CD4-positive, alpha-beta T cell (primary cell): ENCODE measurements around the gene CSTF2T. TPM values are rescaled to one million over a fixed set of nuclear protein-coding genes. Genes with fewer than 3 reads are reported as not detected.
"Not testable (repeated sequence)": the region's sequence is repeated elsewhere in the genome, so short reads cannot be mapped to it uniquely, and the experiment has no call there.

ENCODE experiments used
- ATAC-seq: fragments of 200-7000 bp; cut with Tn5 transposase; one replicate; pipeline ENCODE4 v1.10.0; 2022; ENCODE audit warnings: mild to moderate bottlenecking; ENCODE audit not compliant: poor library complexity
- CTCF ChIA-PET: fragments of 350-600 bp; sonication (Branson Sonifier 250); formaldehyde crosslinking; loops from one replicate; lab custom pipeline; 2021; ENCODE audit warnings: antibody characterized with exemption, inconsistent platforms; lab: Charles Lee
- POLR2A ChIA-PET: fragments of 350-600 bp; sonication (Branson Sonifier 250); formaldehyde crosslinking; loops from one replicate; lab custom pipeline; 2021; ENCODE audit warnings: antibody characterized with exemption, inconsistent platforms; lab: Charles Lee
- DNase-seq, 14 experiments: peaks; one replicate each; pipeline ENCODE4 v3.0.0-alpha.2; 2013 to 2020; ENCODE audit warnings: mixed read lengths in 2 of 14
- H3K27ac ChIP-seq, 2 donors: one replicate each; pipeline versions ENCODE4 v1.5.1 to v1.7.0; 2013; ENCODE audit warnings: low read length in 2 of 2, low read depth in 1 of 2, mild to moderate bottlenecking in 1 of 2
- H3K27me3 ChIP-seq, 2 experiments: 1 replicate in 1 of 2; 2 replicates in 1 of 2; pipeline versions ENCODE4 v1.6.1 to v1.7.0; 2013; ENCODE audit warnings: low read length in 2 of 2, control low read depth in 1 of 2, mild to moderate bottlenecking in 1 of 2, moderate library complexity in 1 of 2; ENCODE audit not compliant: insufficient read depth in 2 of 2, control insufficient read depth in 1 of 2
- H3K36me3 ChIP-seq: one replicate; pipeline ENCODE4 v1.6.1; 2013; ENCODE audit warnings: low read length, control low read depth; ENCODE audit not compliant: insufficient read depth
- H3K4me1 ChIP-seq: one replicate; pipeline ENCODE4 v1.6.1; 2013; ENCODE audit warnings: low read length, control low read depth; ENCODE audit not compliant: insufficient read depth
- H3K4me3 ChIP-seq: one replicate; pipeline ENCODE4 v1.5.1; 2013; ENCODE audit warnings: mild to moderate bottlenecking, low read length, moderate library complexity
- H3K9me3 ChIP-seq, 2 experiments: 1 replicate in 1 of 2; 2 replicates in 1 of 2; pipeline versions ENCODE4 v1.6.1 to v1.7.0; 2013; ENCODE audit warnings: low read length in 2 of 2, mild to moderate bottlenecking in 2 of 2, control low read depth in 1 of 2, moderate library complexity in 1 of 2; ENCODE audit not compliant: control insufficient read depth in 1 of 2, insufficient read depth in 1 of 2
- H3K27ac Mint-ChIP-seq: one replicate; pipeline ENCODE4 v1.8.0; 2020; ENCODE audit warnings: mixed read lengths
- H3K27me3 Mint-ChIP-seq: one replicate; pipeline ENCODE4 v1.8.0; 2021; ENCODE audit warnings: mixed read lengths
- H3K36me3 Mint-ChIP-seq: one replicate; pipeline ENCODE4 v1.8.0; 2021; ENCODE audit warnings: low read depth, mixed read lengths
- H3K4me1 Mint-ChIP-seq: one replicate; pipeline ENCODE4 v1.8.0; 2021; ENCODE audit warnings: low read depth, mixed read lengths
- H3K4me3 Mint-ChIP-seq: one replicate; pipeline ENCODE4 v1.8.0; 2020; ENCODE audit warnings: mild to moderate bottlenecking, mixed read lengths
- H3K9me3 Mint-ChIP-seq: one replicate; pipeline ENCODE4 v1.8.0; 2020; ENCODE audit warnings: mixed read lengths
- intact Hi-C, 2 experiments: fragments of 100-400 bp; cut with DNase I in 1 of 2; cut with micrococcal nuclease in 1 of 2; formaldehyde crosslinking; loops; one replicate each; pipeline versions ENCODE4 v1.15.1 to v1.9.0; 2023 to 2025; cut with DNase I, micrococcal nuclease
- total RNA-seq, 174 experiments: library from RNA in 2 of 174; stranded (reverse) in 2 of 174; gene quantifications; one replicate each; pipeline ENCODE4 v1.2.3 and lab custom pipeline; 2021 to 2026
- TF ChIP-seq, protein P1 (sequence below): fragments of 200-600 bp; IDR thresholded peaks from one replicate; pipeline ENCODE4 v1.8.0; 2022; ENCODE audit warnings: antibody characterized with exemption, mild to moderate bottlenecking

CSTF2T gene
- total RNA-seq, 2 experiments from 2014 or later, result 28.4 to 29.6 TPM

DNA sequence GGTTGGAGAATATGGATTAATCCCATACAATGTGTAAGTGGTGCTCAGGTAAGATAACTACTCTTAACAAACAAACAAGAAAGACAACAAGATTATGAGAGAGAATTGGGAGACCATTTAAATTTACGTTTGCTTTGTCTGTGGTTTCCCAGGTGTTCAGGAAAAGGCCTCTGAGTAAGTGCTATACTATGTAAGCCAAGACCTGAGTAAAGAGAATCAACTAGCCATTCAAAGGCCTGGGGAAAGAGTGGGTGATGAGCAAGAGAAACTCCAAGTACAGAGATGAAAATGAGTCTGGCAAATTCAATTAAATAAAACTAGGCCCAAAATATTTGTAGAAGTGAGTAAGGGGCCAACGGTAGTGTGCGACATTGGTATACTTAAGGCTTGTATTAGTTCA lies 9.9 kb downstream of the CSTF2T start:
- H3K27me3 ChIP-seq, result no peaks in the 10 kb centered on the region
- intact Hi-C loops, result no loop called here
- DNase-seq, result no peak
- no peak for ATAC-seq
- no peaks in the 10 kb centered on the region for H3K9me3 ChIP-seq
- no peaks in the 10 kb centered on the region for H3K36me3 ChIP-seq
- Mint-ChIP-seq H3K4me3 (no peak overlapping the region), H3K36me3 (no peaks in the 10 kb centered on the region), H3K4me1 (peaks cover 1% of the 10 kb centered on the region), H3K27ac (no peak overlapping the region), H3K9me3 (no peaks in the 10 kb centered on the region), H3K27me3 (peaks cover 8% of the 10 kb centered on the region)
- no peak overlapping the region for H3K27ac ChIP-seq
- TF ChIP-seq, protein P1, sequence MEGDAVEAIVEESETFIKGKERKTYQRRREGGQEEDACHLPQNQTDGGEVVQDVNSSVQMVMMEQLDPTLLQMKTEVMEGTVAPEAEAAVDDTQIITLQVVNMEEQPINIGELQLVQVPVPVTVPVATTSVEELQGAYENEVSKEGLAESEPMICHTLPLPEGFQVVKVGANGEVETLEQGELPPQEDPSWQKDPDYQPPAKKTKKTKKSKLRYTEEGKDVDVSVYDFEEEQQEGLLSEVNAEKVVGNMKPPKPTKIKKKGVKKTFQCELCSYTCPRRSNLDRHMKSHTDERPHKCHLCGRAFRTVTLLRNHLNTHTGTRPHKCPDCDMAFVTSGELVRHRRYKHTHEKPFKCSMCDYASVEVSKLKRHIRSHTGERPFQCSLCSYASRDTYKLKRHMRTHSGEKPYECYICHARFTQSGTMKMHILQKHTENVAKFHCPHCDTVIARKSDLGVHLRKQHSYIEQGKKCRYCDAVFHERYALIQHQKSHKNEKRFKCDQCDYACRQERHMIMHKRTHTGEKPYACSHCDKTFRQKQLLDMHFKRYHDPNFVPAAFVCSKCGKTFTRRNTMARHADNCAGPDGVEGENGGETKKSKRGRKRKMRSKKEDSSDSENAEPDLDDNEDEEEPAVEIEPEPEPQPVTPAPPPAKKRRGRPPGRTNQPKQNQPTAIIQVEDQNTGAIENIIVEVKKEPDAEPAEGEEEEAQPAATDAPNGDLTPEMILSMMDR, result no peak
- CTCF ChIA-PET, result no interaction called here
- no peak overlapping the region for H3K4me3 ChIP-seq
- H3K4me1 ChIP-seq, result no peaks in the 10 kb centered on the region
- POLR2A ChIA-PET, result no interaction called here

DNA sequence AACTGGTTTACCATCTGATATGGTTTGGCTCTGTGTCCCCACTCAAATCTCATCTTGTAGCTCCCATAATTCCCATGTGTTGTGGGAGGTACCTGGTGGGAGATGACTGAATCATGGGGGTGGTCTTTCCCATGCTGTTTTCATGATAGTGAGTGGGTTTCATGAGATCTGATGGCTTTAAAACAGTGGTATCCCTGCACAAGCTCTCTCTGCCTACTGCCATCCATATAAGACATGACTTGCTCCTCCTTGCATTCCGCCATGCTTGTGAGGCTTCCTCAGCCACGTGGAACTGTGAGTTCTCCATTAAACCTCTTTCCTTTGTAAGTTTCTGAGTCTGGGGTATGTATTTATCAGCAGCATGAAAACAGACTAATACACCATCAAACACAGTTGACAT lies 10.6 kb downstream of the CSTF2T start:
- H3K36me3 Mint-ChIP-seq, H3K9me3 ChIP-seq, H3K9me3 Mint-ChIP-seq, H3K27me3 ChIP-seq, H3K4me3 ChIP-seq, intact Hi-C loops, CTCF ChIA-PET, H3K36me3 ChIP-seq, H3K27ac Mint-ChIP-seq, POLR2A ChIA-PET, H3K4me1 Mint-ChIP-seq, H3K27ac ChIP-seq, H3K4me3 Mint-ChIP-seq, ATAC-seq, DNase-seq, H3K4me1 ChIP-seq: not testable (repeated sequence)
- H3K27me3 Mint-ChIP-seq, result peaks cover 13% of the 10 kb centered on the region

- Mint-ChIP-seq H3K4me1 (no peaks in the 10 kb centered on the region), H3K9me3 (no peaks in the 10 kb centered on the region)
Observed at GRCh38 chr10:51687296-51687695, 12.1 kb downstream of the CSTF2T start.

GRCh38 chr10:51685768-51686167 lies 13.6 kb downstream of the CSTF2T start:
- Mint-ChIP-seq H3K9me3 (no peaks in the 10 kb centered on the region), H3K27ac (no peak overlapping the region), H3K27me3 (peaks cover 25% of the 10 kb centered on the region), H3K4me1 (no peaks in the 10 kb centered on the region), H3K4me3 (no peak overlapping the region), H3K36me3 (no peaks in the 10 kb centered on the region)
- intact Hi-C loops, result no loop called here
- Histone ChIP-seq H3K27ac (no peak overlapping the region), H3K4me1 (no peaks in the 10 kb centered on the region), H3K9me3 (no peaks in the 10 kb centered on the region), H3K36me3 (no peaks in the 10 kb centered on the region), H3K27me3 (peaks cover 0 to 7% of the 10 kb centered on the region in 2 experiments), H3K4me3 (no peak overlapping the region)
- TF ChIP-seq, protein P1, result no peak
- CTCF ChIA-PET, result no interaction called here
- DNase-seq (no peak), ATAC-seq (no peak)
- POLR2A ChIA-PET, result no interaction called here

More at GRCh38 chr10:51687296-51687695, 12.1 kb downstream of the CSTF2T start:
- Mint-ChIP-seq H3K36me3 (no peaks in the 10 kb centered on the region), H3K27me3 (peaks cover 20% of the 10 kb centered on the region), H3K27ac (no peak overlapping the region), H3K4me3 (no peak overlapping the region)
- Histone ChIP-seq H3K27ac (no peak overlapping the region), H3K27me3 (peaks cover 0 to 6% of the 10 kb centered on the region in 2 experiments), H3K36me3 (no peaks in the 10 kb centered on the region), H3K4me1 (no peaks in the 10 kb centered on the region), H3K9me3 (no peaks in the 10 kb centered on the region), H3K4me3 (no peak overlapping the region)
- no peak for ATAC-seq
- intact Hi-C loops, result no loop called here
- CTCF ChIA-PET, result no interaction called here
- POLR2A ChIA-PET, result no interaction called here
- DNase-seq, result no peak
- TF ChIP-seq, protein P1, result no peak
